ENCODE results near the gene GASK1A. TPM values are rescaled to one million over a fixed set of nuclear protein-coding genes. Genes with fewer than 3 reads are reported as not detected.
A peak's percentile ranks its signal among the peaks of the same experiment; 100 is the strongest.
"Not testable (repeated sequence)": the region's sequence is repeated elsewhere in the genome, so short reads cannot be mapped to it uniquely, and the experiment has no call there.

Gene GASK1A
- total RNA-seq, 1 donor from 2014 or later: 1.1 TPM

DNA sequence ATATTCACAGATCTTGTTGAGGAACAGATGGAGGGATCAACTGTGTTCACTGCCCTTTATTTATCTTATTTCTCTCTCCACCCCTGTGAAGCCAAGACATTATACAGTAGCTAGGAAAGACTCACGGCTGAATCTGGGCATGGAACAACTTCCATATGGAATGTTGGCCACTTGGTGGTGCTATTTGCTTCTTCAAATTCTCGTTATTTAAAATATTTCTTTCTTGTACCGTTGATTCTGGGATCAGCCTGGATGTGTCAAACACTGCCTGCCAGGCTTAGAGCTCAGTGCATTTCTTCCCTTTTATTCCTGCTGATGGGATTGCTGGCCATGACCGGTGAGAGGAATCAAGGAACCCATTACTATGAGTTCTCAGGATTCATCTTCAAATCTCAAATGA lies 17.5 kb upstream of the GASK1A start:
- Histone ChIP-seq H3K27me3 (ENCODE audit: control insufficient read depth, insufficient read depth, low read length) (no peaks in the 10 kb centered on the region), H3K36me3 (ENCODE audit: control insufficient read depth, insufficient read depth, low read length) (no peaks in the 10 kb centered on the region), H3K4me3 (ENCODE audit: low read depth, low read length) (no peak overlapping the region)
- TF ChIP-seq, protein P1, sequence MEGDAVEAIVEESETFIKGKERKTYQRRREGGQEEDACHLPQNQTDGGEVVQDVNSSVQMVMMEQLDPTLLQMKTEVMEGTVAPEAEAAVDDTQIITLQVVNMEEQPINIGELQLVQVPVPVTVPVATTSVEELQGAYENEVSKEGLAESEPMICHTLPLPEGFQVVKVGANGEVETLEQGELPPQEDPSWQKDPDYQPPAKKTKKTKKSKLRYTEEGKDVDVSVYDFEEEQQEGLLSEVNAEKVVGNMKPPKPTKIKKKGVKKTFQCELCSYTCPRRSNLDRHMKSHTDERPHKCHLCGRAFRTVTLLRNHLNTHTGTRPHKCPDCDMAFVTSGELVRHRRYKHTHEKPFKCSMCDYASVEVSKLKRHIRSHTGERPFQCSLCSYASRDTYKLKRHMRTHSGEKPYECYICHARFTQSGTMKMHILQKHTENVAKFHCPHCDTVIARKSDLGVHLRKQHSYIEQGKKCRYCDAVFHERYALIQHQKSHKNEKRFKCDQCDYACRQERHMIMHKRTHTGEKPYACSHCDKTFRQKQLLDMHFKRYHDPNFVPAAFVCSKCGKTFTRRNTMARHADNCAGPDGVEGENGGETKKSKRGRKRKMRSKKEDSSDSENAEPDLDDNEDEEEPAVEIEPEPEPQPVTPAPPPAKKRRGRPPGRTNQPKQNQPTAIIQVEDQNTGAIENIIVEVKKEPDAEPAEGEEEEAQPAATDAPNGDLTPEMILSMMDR (IDR thresholded peaks at IDR 0.05; ENCODE audit: insufficient read depth, low read length, severe bottlenecking): peak; percentile 64
- no peak for FAIRE-seq
- DNase-seq (ENCODE audit: low read depth): peak; percentile 41

DNA sequence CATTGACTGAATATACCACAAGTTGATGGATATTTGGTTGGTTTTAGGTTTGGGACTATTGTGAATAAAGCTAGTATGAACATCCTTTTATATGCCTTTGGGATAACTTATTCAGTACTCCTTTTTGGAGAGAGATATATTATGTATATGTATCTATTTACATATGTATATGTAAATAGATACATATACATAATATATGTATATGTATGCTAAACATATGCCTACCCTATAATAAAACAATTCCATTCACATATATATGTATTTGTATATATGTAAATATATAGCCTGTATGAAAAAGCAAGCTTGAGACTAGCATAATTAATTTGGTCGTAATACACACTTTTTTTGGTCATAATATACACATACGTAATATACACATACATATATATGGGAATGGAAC lies 15.8 kb upstream of the GASK1A start:
- no peaks in the 10 kb centered on the region for H3K27me3 ChIP-seq (ENCODE audit: control insufficient read depth, insufficient read depth, low read length)
- TF ChIP-seq, protein P1 (IDR thresholded peaks at IDR 0.05; ENCODE audit: insufficient read depth, low read length, severe bottlenecking): no peak
- no peak overlapping the region for H3K4me3 ChIP-seq (ENCODE audit: low read depth, low read length)
- FAIRE-seq (no peak), DNase-seq (ENCODE audit: low read depth) (no peak)
- H3K36me3 ChIP-seq (ENCODE audit: control insufficient read depth, insufficient read depth, low read length): no peaks in the 10 kb centered on the region

DNA sequence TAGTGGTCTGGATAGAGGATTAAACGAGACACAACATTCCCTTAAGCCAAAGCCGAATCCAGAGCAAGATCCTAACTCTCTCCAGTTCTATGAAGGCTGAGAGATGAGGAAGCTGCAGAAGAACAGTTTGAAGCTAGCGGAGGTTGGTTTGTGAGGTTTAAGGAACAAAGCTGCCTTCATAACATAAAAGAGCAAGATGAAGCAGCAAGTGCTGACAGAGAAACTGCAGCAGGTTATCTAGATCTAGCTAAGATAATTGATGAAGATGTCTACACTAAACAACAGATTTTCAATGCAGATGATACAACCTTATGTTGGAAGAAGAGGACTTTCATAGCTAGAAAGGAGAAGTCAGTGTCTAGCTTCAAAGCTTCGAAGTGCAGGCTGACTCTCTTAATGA lies 14.8 kb upstream of the GASK1A start:
- DNase-seq (ENCODE audit: low read depth) (no peak), FAIRE-seq (no peak)
- H3K27me3 ChIP-seq (ENCODE audit: control insufficient read depth, insufficient read depth, low read length): no peaks in the 10 kb centered on the region

DNA sequence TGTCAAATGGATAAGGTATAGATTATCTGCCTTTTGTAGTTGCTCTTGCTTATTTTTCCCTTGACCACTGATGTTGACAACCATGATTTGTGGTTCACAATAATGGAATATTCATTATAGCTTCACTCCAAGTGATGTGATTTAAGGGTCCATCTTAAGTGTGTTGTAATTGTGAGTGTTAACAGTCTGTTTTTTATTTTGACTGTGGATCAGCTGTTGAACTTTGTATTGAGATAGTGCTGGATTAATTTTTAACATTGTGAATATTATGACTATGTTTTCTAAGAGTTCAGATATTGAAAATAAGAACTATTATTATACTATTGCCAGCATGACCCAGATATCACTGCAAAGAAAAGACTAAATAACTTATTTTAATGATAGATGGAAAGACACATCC lies 8.6 kb upstream of the GASK1A start:
- H3K4me3 ChIP-seq (ENCODE audit: low read depth, low read length): no peak overlapping the region
- no peak for DNase-seq (ENCODE audit: low read depth)
- H3K36me3 ChIP-seq (ENCODE audit: control insufficient read depth, insufficient read depth, low read length): no peaks in the 10 kb centered on the region
- no peak for FAIRE-seq
- no peaks in the 10 kb centered on the region for H3K27me3 ChIP-seq (ENCODE audit: control insufficient read depth, insufficient read depth, low read length)
- TF ChIP-seq, protein P1 (IDR thresholded peaks at IDR 0.05; ENCODE audit: insufficient read depth, low read length, severe bottlenecking): no peak

More for the DNA sequence above, 14.8 kb upstream of the GASK1A start:
- H3K4me3 ChIP-seq (ENCODE audit: low read depth, low read length): no peak overlapping the region
- TF ChIP-seq, protein P1 (IDR thresholded peaks at IDR 0.05; ENCODE audit: insufficient read depth, low read length, severe bottlenecking): no peak
- H3K36me3 ChIP-seq (ENCODE audit: control insufficient read depth, insufficient read depth, low read length): no peaks in the 10 kb centered on the region

DNA sequence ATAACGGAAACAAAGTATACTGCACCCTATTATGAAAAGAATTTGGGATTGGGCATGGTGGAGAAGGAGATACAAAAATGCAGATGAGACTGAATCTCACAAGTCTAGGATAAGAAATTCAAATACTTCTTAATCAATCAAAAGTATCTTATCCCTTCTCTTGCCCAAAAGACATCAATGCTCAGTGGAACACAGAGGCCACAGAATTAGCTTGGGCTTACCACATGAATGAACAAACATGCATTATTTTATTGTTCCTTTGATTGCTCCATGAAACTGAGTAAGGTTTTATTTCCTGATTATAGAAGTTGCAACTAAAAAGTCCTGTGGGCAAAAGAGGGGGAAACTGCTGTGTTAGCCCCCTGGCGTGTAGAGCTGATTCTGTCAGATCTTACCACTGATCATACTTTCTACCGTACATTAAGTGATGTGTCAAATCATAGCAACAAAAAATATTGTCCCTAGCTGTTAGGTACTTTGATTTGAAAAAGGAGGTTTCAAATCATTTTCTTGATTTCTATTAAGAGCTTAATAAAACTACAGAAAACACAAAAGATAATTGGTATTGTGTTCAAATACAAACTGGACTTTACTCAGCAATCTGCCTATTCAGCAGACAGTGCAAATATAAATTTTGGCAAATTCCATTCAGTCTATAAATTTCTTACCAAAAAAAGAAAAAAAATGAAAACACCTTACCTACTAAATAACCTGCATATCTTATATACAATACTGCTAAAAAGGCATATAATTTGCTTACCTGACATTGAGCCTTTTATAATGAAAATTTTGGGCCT lies 7.9 kb upstream of the GASK1A start:
- DNase-seq (ENCODE audit: low read depth) (no peak), FAIRE-seq (no peak)
- Histone ChIP-seq H3K4me3 (ENCODE audit: low read depth, low read length) (no peak overlapping the region), H3K36me3 (ENCODE audit: control insufficient read depth, insufficient read depth, low read length) (no peaks in the 10 kb centered on the region), H3K27me3 (ENCODE audit: control insufficient read depth, insufficient read depth, low read length) (no peaks in the 10 kb centered on the region)
- TF ChIP-seq, protein P1 (IDR thresholded peaks at IDR 0.05; ENCODE audit: insufficient read depth, low read length, severe bottlenecking): no peak

DNA sequence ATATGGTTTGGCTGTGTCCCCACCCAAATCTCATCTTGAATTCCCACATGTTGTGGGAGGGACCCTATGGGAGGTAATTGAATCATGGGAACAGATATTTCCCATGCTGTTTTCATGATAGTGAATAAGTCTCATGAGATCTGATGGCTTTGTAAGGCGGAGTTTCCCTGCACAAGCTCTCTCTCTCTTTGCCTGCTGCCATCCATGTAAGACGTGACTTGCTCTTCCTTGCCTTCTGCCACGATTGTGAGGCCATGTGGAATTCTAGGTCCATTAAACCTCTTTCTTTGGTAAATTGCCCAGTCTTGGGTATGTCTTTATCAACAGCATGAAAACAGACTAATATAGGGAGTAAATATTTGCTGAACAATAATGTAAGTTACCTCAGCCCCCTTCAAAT lies 4.2 kb upstream of the GASK1A start:
- not testable (repeated sequence) for DNase-seq (ENCODE audit: low read depth); H3K27me3 ChIP-seq (ENCODE audit: control insufficient read depth, insufficient read depth, low read length); H3K36me3 ChIP-seq (ENCODE audit: control insufficient read depth, insufficient read depth, low read length); H3K4me3 ChIP-seq (ENCODE audit: low read depth, low read length); FAIRE-seq
